IPS-18a (cell line): ENCODE measurements around the gene DRGX.

Source experiments
- H3K27ac ChIP-seq: one replicate; pipeline ENCODE4 v1.5.1; 2013; ENCODE audit warnings: low read length
- H3K27me3 ChIP-seq: one replicate; pipeline ENCODE4 v1.6.1; 2013; ENCODE audit warnings: mild to moderate bottlenecking, low read length; ENCODE audit not compliant: control insufficient read depth, insufficient read depth
- H3K36me3 ChIP-seq: one replicate; pipeline ENCODE4 v1.6.1; 2013; ENCODE audit warnings: low read depth, low read length; ENCODE audit not compliant: control insufficient read depth
- H3K4me1 ChIP-seq: one replicate; pipeline ENCODE4 v1.6.1; 2013; ENCODE audit warnings: low read depth, low read length; ENCODE audit not compliant: control insufficient read depth
- H3K4me3 ChIP-seq: one replicate; pipeline ENCODE4 v1.5.1; 2013; ENCODE audit warnings: low read length
- H3K9ac ChIP-seq: one replicate; pipeline ENCODE4 v1.6.1; 2013; ENCODE audit warnings: mild to moderate bottlenecking, low read length, moderate library complexity
- H3K9me3 ChIP-seq: one replicate; pipeline ENCODE4 v1.6.1; 2013; ENCODE audit warnings: low read depth, low read length; ENCODE audit not compliant: control insufficient read depth

Gene DRGX

DNA sequence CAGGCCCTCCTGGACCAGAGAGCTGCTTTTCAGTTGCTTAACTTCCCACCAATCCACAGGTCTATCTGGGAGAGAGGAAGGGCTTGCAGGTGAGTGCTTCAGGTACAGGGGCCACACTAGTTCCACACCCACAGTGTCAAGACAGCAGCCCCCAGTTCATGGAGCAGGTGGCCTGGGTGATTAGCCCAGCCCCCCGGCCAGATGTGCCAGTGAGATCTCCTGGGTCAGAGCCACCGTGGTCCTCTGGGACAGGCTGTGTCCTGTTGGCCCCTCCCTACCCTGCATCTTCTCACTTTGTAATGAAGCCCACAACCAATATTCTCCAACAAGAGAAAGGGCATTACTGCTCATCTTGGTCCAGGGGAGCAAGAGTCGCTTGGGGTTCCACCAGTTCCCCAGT is 30.6 kb downstream of the DRGX start:
- Histone ChIP-seq H3K9ac (no peak overlapping the region), H3K4me1 (peaks cover 4% of the 10 kb centered on the region), H3K27me3 (no peaks in the 10 kb centered on the region), H3K27ac (no peak overlapping the region), H3K9me3 (no peaks in the 10 kb centered on the region), H3K36me3 (no peaks in the 10 kb centered on the region), H3K4me3 (no peak overlapping the region)

DNA sequence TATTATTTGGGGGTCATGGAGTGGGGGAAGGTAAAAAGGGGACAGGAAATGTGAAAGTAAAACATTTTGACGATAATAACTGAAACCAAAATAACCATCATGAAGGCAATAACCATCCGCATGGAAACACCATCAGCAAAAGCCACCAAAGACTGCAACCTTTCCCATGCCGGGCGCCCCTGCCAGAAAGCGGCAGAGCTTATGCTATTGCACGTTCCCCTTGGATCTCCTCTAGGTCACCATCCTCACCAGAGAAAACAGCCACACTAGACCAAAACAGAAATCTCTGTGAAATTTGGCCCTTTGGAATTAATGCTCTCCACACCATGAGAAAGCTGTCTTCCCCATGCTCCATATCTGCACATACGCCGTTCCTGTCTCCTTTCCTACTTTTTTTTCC is 31.1 kb downstream of the DRGX start:
- Histone ChIP-seq H3K9ac (no peak overlapping the region), H3K36me3 (no peaks in the 10 kb centered on the region), H3K4me3 (no peak overlapping the region), H3K9me3 (no peaks in the 10 kb centered on the region), H3K4me1 (peaks cover 8% of the 10 kb centered on the region), H3K27ac (no peak overlapping the region), H3K27me3 (no peaks in the 10 kb centered on the region)

GRCh38 chr10:49364051-49364450 is 31.8 kb downstream of the DRGX start:
- Histone ChIP-seq H3K9ac (no peak overlapping the region), H3K27ac (no peak overlapping the region), H3K4me1 (peaks cover 8% of the 10 kb centered on the region), H3K36me3 (no peaks in the 10 kb centered on the region), H3K4me3 (no peak overlapping the region), H3K27me3 (no peaks in the 10 kb centered on the region), H3K9me3 (no peaks in the 10 kb centered on the region)

DNA sequence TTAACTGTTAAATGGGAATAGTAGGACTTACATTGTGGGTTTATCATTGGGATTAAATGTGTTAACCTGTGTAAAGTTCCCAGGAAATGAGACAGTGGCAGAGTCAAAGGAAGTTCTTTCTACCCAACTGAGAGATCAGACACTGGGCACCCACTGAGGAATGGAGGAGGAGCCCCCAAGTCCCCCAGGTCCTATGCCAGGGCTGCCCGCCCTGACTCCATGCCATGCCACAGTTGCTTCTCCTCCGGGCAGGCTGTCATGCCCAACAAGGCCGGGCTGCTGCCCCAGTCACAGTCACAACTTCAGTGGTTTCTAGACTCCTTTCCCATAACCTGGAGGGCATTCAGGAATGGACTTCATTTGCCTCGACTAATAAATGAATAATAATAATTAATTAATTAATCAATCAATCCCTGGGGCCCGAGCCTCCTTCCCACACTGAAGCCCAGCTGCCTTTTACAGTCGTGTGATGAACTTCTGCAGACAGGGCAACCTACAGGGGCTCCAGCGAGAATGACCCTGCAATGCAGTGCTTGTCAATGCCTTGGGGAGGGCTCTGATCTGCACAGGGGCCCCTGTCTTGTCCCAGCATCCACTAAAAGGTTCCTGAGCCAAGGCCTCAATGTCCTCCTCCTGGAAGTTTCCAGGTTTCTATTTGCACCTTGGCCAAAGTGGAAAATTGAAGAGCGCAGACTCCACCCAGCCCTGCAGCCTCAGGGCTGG is 32.4 kb downstream of the DRGX start:
- H3K36me3 ChIP-seq, result no peaks in the 10 kb centered on the region
- no peak overlapping the region for H3K4me3 ChIP-seq
- H3K27ac ChIP-seq, result no peak overlapping the region
- peaks cover 8% of the 10 kb centered on the region for H3K4me1 ChIP-seq
- H3K9ac ChIP-seq, result no peak overlapping the region
- no peaks in the 10 kb centered on the region for H3K9me3 ChIP-seq
- no peaks in the 10 kb centered on the region for H3K27me3 ChIP-seq

GRCh38 chr10:49362596-49363260 is 33.2 kb downstream of the DRGX start:
- Histone ChIP-seq H3K9me3 (no peaks in the 10 kb centered on the region), H3K4me1 (peaks cover 8% of the 10 kb centered on the region), H3K36me3 (no peaks in the 10 kb centered on the region), H3K4me3 (no peak overlapping the region), H3K27ac (no peak overlapping the region), H3K9ac (no peak overlapping the region), H3K27me3 (no peaks in the 10 kb centered on the region)

DNA sequence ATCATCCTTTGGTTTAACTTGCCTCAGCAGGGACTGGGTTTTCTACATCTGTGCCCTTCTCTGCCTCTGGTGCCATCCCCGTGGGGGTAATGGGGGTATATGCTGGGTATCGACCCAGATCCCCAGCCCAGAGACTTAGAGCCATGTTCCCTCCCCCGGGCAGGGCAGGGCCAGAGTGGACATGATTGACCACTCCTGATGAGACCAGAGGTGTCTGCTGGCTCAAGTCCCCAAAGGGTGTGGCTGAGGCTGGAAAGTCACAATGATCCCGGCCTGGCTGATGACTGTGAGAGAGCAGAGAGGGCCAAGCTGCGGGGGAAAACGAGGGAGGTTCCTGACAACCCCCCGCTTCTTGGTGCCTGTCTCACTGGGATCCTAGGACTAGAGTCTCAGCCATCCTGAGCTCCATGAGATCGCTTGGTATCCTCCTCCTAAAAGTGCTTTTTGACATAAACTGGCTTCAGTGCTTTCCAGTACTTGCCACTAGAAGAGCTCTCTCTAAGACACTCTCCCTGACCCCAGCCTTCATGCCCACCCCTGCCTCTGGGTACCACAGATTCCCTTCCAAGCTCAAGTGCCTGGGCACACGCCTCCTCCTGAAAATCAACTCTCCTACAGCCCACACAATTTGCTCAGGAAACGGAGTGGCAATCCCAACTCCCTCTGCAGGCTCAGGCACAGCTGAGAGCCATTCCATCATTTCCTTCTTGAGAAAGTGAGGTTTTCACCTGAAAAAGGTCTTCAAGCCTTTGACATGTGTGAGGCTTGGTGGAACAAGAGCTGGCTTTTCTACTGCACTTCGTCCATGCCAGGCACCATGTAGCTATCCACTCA is 33.9 kb downstream of the DRGX start:
- peaks cover 8% of the 10 kb centered on the region for H3K4me1 ChIP-seq
- H3K9ac ChIP-seq, result no peak overlapping the region
- H3K9me3 ChIP-seq, result no peaks in the 10 kb centered on the region
- no peak overlapping the region for H3K4me3 ChIP-seq
- H3K27me3 ChIP-seq, result no peaks in the 10 kb centered on the region
- no peaks in the 10 kb centered on the region for H3K36me3 ChIP-seq
- no peak overlapping the region for H3K27ac ChIP-seq

GRCh38 chr10:49361178-49361554 is 34.7 kb downstream of the DRGX start:
- Histone ChIP-seq H3K9ac (no peak overlapping the region), H3K9me3 (no peaks in the 10 kb centered on the region), H3K4me1 (peaks cover 8% of the 10 kb centered on the region), H3K27ac (no peak overlapping the region), H3K27me3 (no peaks in the 10 kb centered on the region), H3K36me3 (no peaks in the 10 kb centered on the region), H3K4me3 (no peak overlapping the region)

DNA sequence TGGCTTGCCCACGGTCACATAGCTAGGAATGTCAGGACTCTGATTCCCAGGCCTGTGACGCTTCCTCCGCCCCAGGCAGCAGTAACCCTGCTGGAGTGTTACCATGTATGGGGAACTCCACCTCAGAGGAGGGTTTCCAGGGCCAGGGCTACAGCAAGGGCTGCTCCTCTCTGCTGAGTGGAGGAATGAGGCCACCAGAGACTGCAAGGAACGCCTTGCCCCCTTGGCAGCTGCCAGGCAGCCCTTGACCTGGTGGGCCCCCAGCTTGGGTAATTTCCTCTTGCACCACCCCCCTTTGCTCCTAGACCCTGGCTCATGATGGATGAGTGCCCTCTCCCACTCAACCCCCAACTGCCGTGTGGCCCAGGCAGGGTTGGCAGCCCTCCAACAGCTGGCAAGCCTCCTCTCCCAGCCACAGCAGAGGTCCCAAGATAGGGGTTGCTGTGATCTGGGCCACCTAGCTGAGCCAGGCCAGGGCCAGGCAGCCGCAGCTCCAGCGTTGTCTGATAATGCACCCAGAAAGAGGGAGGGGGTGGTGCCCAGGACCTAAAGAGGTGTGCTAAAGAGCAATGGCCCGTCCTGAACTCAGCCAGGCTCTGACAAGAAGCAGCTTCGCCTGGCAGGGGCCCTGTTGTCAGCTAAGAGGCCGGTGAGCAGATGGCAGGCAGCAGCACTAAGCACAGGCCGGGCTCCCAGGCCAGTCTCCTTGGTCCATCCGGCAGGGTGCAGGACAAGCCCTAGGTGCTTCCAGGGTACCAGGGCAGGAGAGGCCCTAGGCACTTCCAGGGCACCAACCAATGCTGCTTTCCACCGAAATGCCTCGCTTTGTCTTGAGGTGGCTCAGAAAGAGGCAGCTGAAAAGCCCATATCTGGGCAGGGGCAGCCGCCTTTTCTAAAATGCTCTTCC is 35.4 kb downstream of the DRGX start:
- no peaks in the 10 kb centered on the region for H3K9me3 ChIP-seq
- H3K27ac ChIP-seq, result no peak overlapping the region
- no peak overlapping the region for H3K4me3 ChIP-seq
- peaks cover 8% of the 10 kb centered on the region for H3K4me1 ChIP-seq
- H3K36me3 ChIP-seq, result no peaks in the 10 kb centered on the region
- no peaks in the 10 kb centered on the region for H3K27me3 ChIP-seq
- H3K9ac ChIP-seq, result no peak overlapping the region

- H3K9ac ChIP-seq, result no peak overlapping the region
- peaks cover 8% of the 10 kb centered on the region for H3K4me1 ChIP-seq
- H3K9me3 ChIP-seq, result no peaks in the 10 kb centered on the region
- H3K27me3 ChIP-seq, result no peaks in the 10 kb centered on the region
- no peak overlapping the region for H3K4me3 ChIP-seq
- no peaks in the 10 kb centered on the region for H3K36me3 ChIP-seq
- no peak overlapping the region for H3K27ac ChIP-seq
Measured at GRCh38 chr10:49359349-49360270, 36.3 kb downstream of the DRGX start.

DNA sequence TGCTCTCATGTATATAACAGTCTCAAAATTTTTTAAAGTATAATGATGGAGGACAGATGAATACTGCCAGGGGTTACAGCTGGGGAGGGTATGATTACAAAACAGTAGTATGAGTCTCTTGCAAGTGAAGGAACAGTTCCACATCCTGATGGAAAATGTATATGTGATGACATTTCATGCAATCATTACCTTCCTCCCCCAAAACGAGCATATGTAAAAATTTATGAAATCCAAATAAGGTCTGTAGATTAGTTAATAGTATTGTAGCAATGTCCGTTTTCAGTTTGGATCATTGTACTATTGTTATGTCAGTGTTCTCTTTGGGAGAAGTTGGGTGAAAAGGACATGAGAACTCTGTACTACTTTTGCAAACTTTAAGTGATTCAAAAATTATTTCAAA is 38.0 kb downstream of the DRGX start:
- peaks cover 8% of the 10 kb centered on the region for H3K4me1 ChIP-seq
- no peak overlapping the region for H3K4me3 ChIP-seq
- no peaks in the 10 kb centered on the region for H3K27me3 ChIP-seq
- H3K9me3 ChIP-seq, result no peaks in the 10 kb centered on the region
- H3K36me3 ChIP-seq, result no peaks in the 10 kb centered on the region
- no peak overlapping the region for H3K9ac ChIP-seq
- no peak overlapping the region for H3K27ac ChIP-seq
